GM18870 (cell line): ENCODE data around the gene ANKHD1.

ENCODE experiments used
- ATAC-seq: cut with Tn5 transposase; IDR thresholded peaks from one replicate; pipeline ENCODE4 v1.9.1; 2021; ENCODE audit warnings: moderate library complexity; ENCODE audit not compliant: unreplicated experiment

The ANKHD1 gene

GRCh38 chr5:140401362-140402257 is at the start of gene ANKHD1:
TSS of gene ANKHD1 (plus strand) at chr5:140401833. CDS start at chr5:140401968, 135 bp downstream.
- peak; percentile 89 for ATAC-seq

- no peak for ATAC-seq
Observed at GRCh38 chr5:140355546-140355945, 46.1 kb upstream of the ANKHD1 start.

GRCh38 chr5:140356853-140357725 is 44.5 kb upstream of the ANKHD1 start:
- peak; percentile 17 for ATAC-seq

GRCh38 chr5:140357726-140358093 is 43.9 kb upstream of the ANKHD1 start:
- ATAC-seq, result peak; percentile 85

GRCh38 chr5:140358738-140359310 is 42.8 kb upstream of the ANKHD1 start:
- no peak for ATAC-seq

- ATAC-seq, result no peak
Observed at GRCh38 chr5:140360101-140360500, 41.5 kb upstream of the ANKHD1 start, which contains the start of gene SLC4A9. TSS of gene SLC4A9 (plus strand) at chr5:140360194. CDS start at chr5:140360237, 43 bp downstream.

GRCh38 chr5:140360681-140361479 is 40.8 kb upstream of the ANKHD1 start:
- ATAC-seq, result no peak

- no peak for ATAC-seq
Observed at GRCh38 chr5:140361901-140362300, 39.7 kb upstream of the ANKHD1 start.

GRCh38 chr5:140362311-140362710 is 39.3 kb upstream of the ANKHD1 start:
- no peak for ATAC-seq

GRCh38 chr5:140362875-140363630 is 38.6 kb upstream of the ANKHD1 start:
- ATAC-seq, result peak; percentile 62

- ATAC-seq, result no peak
Observed at GRCh38 chr5:140363631-140364471, 37.8 kb upstream of the ANKHD1 start.

- no peak for ATAC-seq
Observed at GRCh38 chr5:140364472-140364765, 37.2 kb upstream of the ANKHD1 start.

GRCh38 chr5:140365282-140365681 is 36.4 kb upstream of the ANKHD1 start:
- no peak for ATAC-seq

- no peak for ATAC-seq
Observed at GRCh38 chr5:140365941-140366340, 35.7 kb upstream of the ANKHD1 start.

- ATAC-seq, result no peak
Observed at GRCh38 chr5:140366589-140367255, 34.9 kb upstream of the ANKHD1 start.

GRCh38 chr5:140367256-140368013 is 34.2 kb upstream of the ANKHD1 start:
- no peak for ATAC-seq

GRCh38 chr5:140371356-140372151 is 30.1 kb upstream of the ANKHD1 start:
- ATAC-seq, result no peak
